HepG2 (cell line): ENCODE measurements around the gene PDE3A. TPM values are rescaled to one million over a fixed set of nuclear protein-coding genes. Genes with fewer than 3 reads are reported as not detected.

Experiments
- ATAC-seq: fragments of 200-7000 bp; cut with Tn5 transposase; 3 replicates; pipeline ENCODE4 v1.9.1; 2020; ENCODE audit warnings: mild to moderate bottlenecking, moderate library complexity
- BruUV-seq: library from RNA; stranded (reverse); fragments of 400-500 nt; replicated peaks from 2 replicates; lab custom pipeline; 2021; lab: Mats Ljungman, UMichigan
- CTCF ChIA-PET: fragments of 300-600 bp; formaldehyde crosslinking; extraction: SDS; loops from one replicate; lab custom pipeline; 2021; ENCODE audit warnings: low total read pairs, inconsistent platforms, low intra/inter-chr PET ratio; lab: Yijun Ruan, JAX
- POLR2A ChIA-PET: fragments of 350-600 bp; sonication (Branson Sonifier 250); formaldehyde crosslinking; loops from one replicate; lab custom pipeline; 2020; ENCODE audit warnings: antibody characterized with exemption, inconsistent platforms; lab: Yijun Ruan, JAX
- DNase-seq: peaks from one replicate; pipeline ENCODE4 v3.0.0-alpha.2; 2015; ENCODE audit warnings: low spot score
- FAIRE-seq: peaks from 3 replicates; lab custom pipeline; 2011; peaks lifted over from hg19 to GRCh38; lab: Jason Lieb, UNC
- H2AFZ ChIP-seq: one replicate; pipeline ENCODE4 v1.6.1; 2011; ENCODE audit warnings: low read length, inconsistent platforms
- H3K27ac ChIP-seq: fragments of 300-600 bp; 3 replicates; pipeline ENCODE4 v1.8.0; 2011; ENCODE audit warnings: mixed run types, mild to moderate bottlenecking, mixed read lengths, low read length, inconsistent platforms; ENCODE audit not compliant: insufficient read depth; ENCODE audit errors: extremely low read length
- H3K27me3 ChIP-seq, 2 experiments: fragments of 200-600 bp in 1 of 2; 2 replicates in 1 of 2; 3 replicates in 1 of 2; pipeline versions ENCODE4 v1.6.0 to v1.8.0; 2011; ENCODE audit warnings: low read length in 2 of 2, mild to moderate bottlenecking in 2 of 2, moderate library complexity in 2 of 2, inconsistent platforms in 1 of 2; ENCODE audit not compliant: insufficient read depth in 2 of 2, control insufficient read depth in 1 of 2
- H3K36me3 ChIP-seq, 2 experiments: fragments of 200-600 bp in 1 of 2; replicated peaks in 1 of 2; 2 replicates in 1 of 2; 3 replicates in 1 of 2; pipeline versions ENCODE4 v1.5.1 to v1.8.0; 2011; ENCODE audit warnings: low read length in 2 of 2, inconsistent platforms in 1 of 2; ENCODE audit not compliant: insufficient read depth in 2 of 2, control insufficient read depth in 1 of 2
- H3K4me1 ChIP-seq: 2 replicates; pipeline ENCODE4 v1.5.1; 2012; ENCODE audit warnings: low read length, inconsistent platforms; ENCODE audit not compliant: insufficient read depth
- H3K4me2 ChIP-seq: 2 replicates; pipeline ENCODE4 v1.6.0; 2011; ENCODE audit warnings: low read depth, low read length, inconsistent platforms
- H3K4me3 ChIP-seq, 3 experiments: fragments of 200-600 bp in 1 of 3; sonication (generic), shearing (Covaris generic) in 1 of 3; replicated peaks in 1 of 3; 2 replicates each; pipeline ENCODE4 v1.5.1; 2011 to 2016; ENCODE audit warnings: low read length in 3 of 3, inconsistent platforms in 2 of 3, low read depth in 2 of 3, mild to moderate bottlenecking in 2 of 3, control low read depth in 1 of 3, mixed read lengths in 1 of 3; ENCODE audit not compliant: insufficient read depth in 1 of 3
- H3K79me2 ChIP-seq: one replicate; pipeline ENCODE4 v1.6.1; 2011; ENCODE audit warnings: low read length, inconsistent platforms; ENCODE audit not compliant: insufficient read depth
- H3K9ac ChIP-seq: 2 replicates; pipeline ENCODE4 v1.6.0; 2011; ENCODE audit warnings: mild to moderate bottlenecking, low read depth, low read length, inconsistent platforms; ENCODE audit not compliant: insufficient read depth
- H3K9me3 ChIP-seq: 2 replicates; pipeline ENCODE4 v1.5.1; 2012; ENCODE audit warnings: mild to moderate bottlenecking, low read length
- H4K20me1 ChIP-seq: 2 replicates; pipeline ENCODE4 v1.6.0; 2011; ENCODE audit warnings: inconsistent platforms, mild to moderate bottlenecking, low read length, moderate library complexity; ENCODE audit not compliant: insufficient read depth
- CREBL2 ChIP-seq: sonication (generic); formaldehyde crosslinking; IDR thresholded peaks from 2 replicates; pipeline ENCODE4 v1.8.1; 2023; ENCODE audit warnings: missing genetic modification reagents, mild to moderate bottlenecking, borderline replicate concordance
- CTCF ChIP-seq: sonication (generic); formaldehyde crosslinking; IDR thresholded peaks from 2 replicates; pipeline ENCODE4 v1.5.0; 2020; ENCODE audit warnings: mild to moderate bottlenecking, missing genetic modification reagents, moderate library complexity
- KDM5B ChIP-seq: sonication (generic); formaldehyde crosslinking; IDR thresholded peaks from 2 replicates; pipeline ENCODE4 v1.4.0; 2020; ENCODE audit warnings: missing genetic modification reagents, mild to moderate bottlenecking, borderline replicate concordance
- STAG1 ChIP-seq: sonication (generic); formaldehyde crosslinking; IDR thresholded peaks from 2 replicates; pipeline ENCODE4 v1.4.0; 2020; ENCODE audit warnings: missing genetic modification reagents
- ZNF160 ChIP-seq: sonication (generic); formaldehyde crosslinking; IDR thresholded peaks from 2 replicates; pipeline ENCODE4 v1.8.0; 2022; ENCODE audit warnings: mild to moderate bottlenecking, inconsistent platforms, missing genetic modification reagents
- WGBS: methylation state at CpG from one replicate; pipeline ENCODE4 v1.1.6; 2017; ENCODE audit warnings: low lambda C conversion rate; 5-methylcytosine and 5-hydroxymethylcytosine counted together
- in situ Hi-C: cut with HindIII; loops from 2 replicates; pipeline ENCODE4 v1.10.0; 2017; ENCODE audit warnings: low pct_unique_long_range_greater_than_20kb; ENCODE audit not compliant: extremely low pct_ligation_motif_present
- intact Hi-C: fragments of 100-400 bp; cut with micrococcal nuclease; formaldehyde crosslinking; loops from one replicate; pipeline ENCODE4 v1.10.0; 2022; ENCODE audit not compliant: unreplicated experiment
- polyA plus RNA-seq, 8 experiments: library from polyadenylated mRNA; depleted of rRNA in 3 of 8; stranded (reverse) in 7 of 8; unstranded in 1 of 8; fragments of >200 nt; fragmentation: Illumina TruSeq in 4 of 8; extraction: Trizol in 4 of 8; gene quantifications; 2 replicates each; pipeline versions ENCODE4 v1.2.1 to v1.2.3, GENCODE V29; 2011 to 2016; ENCODE audit warnings: low read depth in 4 of 8, missing spikeins in 1 of 8, mixed read lengths in 1 of 8; ENCODE audit not compliant: insufficient read depth in 1 of 8
- total RNA-seq, 5 experiments: library from RNA; depleted of rRNA; stranded (reverse); fragments of >200 nt; fragmentation: Illumina TruSeq; extraction: Trizol; gene quantifications; 2 replicates each; pipeline ENCODE4 v1.2.3, GENCODE V29; 2016; ENCODE audit warnings: low read depth in 1 of 5

Gene PDE3A
- total and polyA plus RNA-seq, 2 of the 13 experiments (the other 11 are each of a cell fraction or from before 2014, with no cell fraction given): 0.77 to 1.5 TPM

GRCh38 chr12:20463913-20464524 is 95.7 kb downstream of the PDE3A start (continued):
- TF ChIP-seq CTCF (peak; percentile 57), KDM5B (CRISPR knock-in tag) (no peak), STAG1 (peak; percentile 35; the same call in 1 of the 2 replicates), CREBL2 (CRISPR knock-in tag) (no peak)
- TF ChIP-seq, all 625 proteins: peak for 3

GRCh38 chr12:20469300-20469699 is 101.0 kb downstream of the PDE3A start:
- WGBS: 15% methylated on average over 4 of the region's 4 CpGs
- no peaks in the 10 kb centered on the region for H4K20me1 ChIP-seq
- CTCF ChIA-PET: no interaction called here
- no peak overlapping the region for H3K9ac ChIP-seq
- H3K36me3 ChIP-seq: no peaks in the 10 kb centered on the region
- no peaks in the 10 kb centered on the region for H3K27me3 ChIP-seq
- H3K79me2 ChIP-seq: no peaks in the 10 kb centered on the region
- TF ChIP-seq ZNF160 (CRISPR knock-in tag): no peak
- TF ChIP-seq, all 625 proteins: peak for 0
- Histone ChIP-seq H3K27ac (no peak overlapping the region), H3K4me2 (no peak overlapping the region), H3K4me1 (no peaks in the 10 kb centered on the region), H2AFZ (no peak overlapping the region), H3K4me3 (no peak overlapping the region), H3K9me3 (no peaks in the 10 kb centered on the region)
- BruUV-seq: no TSS peak
- ATAC-seq (no peak), DNase-seq (no peak), FAIRE-seq (no peak)
- POLR2A ChIA-PET: no interaction called here
- intact Hi-C loops: no loop called here
- in situ Hi-C loops: loop anchor here (25.0 kb wide), 1 partner anchor 343 kb away; the partner anchor contains the start of gene SLCO1B3
